ENCODE data around the gene SCN1A.
"Not testable (repeated sequence)": the region's sequence is repeated elsewhere in the genome, so short reads cannot be mapped to it uniquely, and the experiment has no call there.

The SCN1A gene

GRCh38 chr2:166135152-166135848, 7.5 kb upstream of the SCN1A start:
- no peak for DNase-seq

DNA sequence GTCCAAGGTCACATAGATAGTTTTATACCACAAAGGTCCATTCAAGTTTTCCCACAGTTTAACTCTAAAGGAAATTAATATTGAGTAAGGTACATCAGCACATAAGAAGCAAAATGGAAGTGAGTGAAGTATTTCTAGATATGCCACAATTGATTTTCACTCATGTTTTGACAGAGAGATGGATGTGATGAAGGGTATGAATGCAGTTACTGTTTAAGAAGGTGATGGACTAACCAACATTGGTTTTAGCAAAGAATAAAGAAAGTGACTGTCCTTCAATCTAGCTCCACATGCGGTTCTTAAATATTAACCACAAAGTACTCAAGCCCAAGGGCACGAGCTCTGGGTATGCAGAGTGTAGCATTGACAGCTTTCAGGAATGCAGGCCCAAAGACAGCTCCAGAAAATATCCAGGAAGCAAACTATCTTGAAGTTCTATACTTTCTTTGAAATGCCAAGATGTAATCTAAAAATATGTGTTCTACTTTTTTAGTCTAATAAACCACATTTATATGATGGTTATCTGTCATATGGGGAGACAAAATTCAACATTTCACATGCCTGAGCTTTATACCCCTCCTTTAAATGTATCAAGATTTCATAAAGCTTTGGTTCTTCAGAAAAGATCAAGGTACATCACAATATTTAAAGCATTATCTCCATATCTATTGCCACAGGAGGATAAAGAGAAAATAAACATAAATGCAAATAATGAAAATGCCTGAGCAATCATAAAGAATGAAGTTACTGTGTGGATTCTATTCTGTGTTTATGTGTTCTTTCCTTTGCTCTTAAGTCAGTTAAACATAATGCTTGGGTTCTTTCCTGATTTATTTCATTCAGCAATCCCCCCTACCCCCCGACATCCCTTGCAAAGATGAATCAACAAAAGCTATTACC, 6.7 kb upstream of the SCN1A start:
- DNase-seq, result no peak

- DNase-seq, result no peak
These were observed 5.8 kb upstream of the SCN1A start for GRCh38 chr2:166133653-166134052.

- no peak for DNase-seq
These were observed 311 bp upstream of the SCN1A start for GRCh38 chr2:166128156-166128505.

- no peak for DNase-seq
These were observed 1.7 kb downstream of the SCN1A start for GRCh38 chr2:166126007-166126639.

DNA sequence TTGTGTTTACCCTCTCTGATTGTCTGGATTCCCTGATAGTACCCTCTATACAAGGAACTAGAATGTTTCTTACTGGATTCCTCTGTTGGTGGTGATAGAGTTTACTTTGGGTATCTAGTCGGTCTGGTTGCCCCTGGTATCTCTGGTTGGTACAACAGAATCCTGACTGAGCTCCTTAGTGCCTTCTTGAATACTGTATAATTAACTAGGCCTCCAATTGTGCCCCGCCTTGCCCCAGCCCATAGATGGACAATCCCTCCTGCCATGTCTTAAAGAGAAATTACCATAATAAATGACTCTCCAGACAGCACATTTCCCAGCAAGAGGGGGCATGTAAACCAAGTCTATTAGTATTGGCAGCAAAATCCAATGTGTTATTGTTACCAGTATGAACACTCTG, 2.3 kb downstream of the SCN1A start:
- no peak for DNase-seq

DNA sequence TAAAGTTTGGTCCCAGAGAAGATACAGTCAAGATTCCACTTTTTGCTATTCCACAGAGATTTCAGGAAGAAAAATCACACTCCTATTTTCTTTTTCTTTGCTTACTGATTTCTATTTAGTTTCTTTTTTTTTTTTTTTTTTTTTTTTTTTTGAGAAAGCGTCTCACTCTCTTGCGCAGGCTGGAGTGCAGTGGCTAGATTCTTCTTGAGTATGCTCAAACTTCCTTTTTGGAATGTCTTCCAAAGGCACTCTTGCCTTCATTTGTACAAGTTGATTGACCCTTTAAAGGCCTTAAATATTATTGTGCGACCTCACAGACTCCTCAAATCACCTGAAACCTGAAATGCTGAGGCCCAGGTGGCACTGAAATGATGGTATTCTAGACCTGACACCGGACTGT, 9.6 kb downstream of the SCN1A start:
- no peak for DNase-seq

DNA sequence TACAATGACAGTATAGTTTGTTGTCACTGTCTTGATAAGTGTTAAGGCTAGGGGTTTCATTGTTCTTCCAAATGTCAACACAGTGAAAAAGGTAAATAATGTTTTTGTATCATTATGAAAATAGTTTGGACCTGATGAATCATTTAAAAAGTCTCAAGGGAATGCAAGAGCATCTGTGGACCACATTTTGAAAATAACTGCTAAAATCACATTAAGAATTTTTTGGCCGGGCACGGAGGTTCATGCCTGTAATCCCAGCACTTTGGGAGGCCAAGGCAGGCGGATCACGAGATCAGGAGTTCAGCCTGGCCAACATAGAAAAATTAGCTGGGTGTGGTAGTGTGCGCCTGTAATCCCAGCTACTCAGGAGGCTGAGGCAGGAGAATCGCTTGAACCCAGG, 10.3 kb downstream of the SCN1A start:
- DNase-seq, result no peak

DNA sequence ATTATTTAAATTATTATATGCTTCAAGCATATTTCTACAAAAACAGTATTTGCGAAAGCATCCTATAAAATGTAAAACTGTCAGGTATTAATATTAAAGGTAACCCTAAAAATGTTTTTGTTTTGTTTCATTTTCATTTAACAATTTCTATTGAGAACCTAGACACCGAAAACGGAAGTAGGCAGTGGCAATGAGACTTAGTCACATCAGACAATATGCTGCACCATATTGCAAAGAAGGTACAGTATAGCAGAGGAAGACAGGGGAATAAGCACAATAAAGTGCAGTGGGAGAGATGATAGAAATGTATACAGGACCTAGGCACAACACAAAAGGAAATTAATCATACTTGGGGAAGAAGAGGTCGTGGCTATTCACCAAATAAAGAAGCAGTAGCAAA, 12.2 kb downstream of the SCN1A start:
- no peak for DNase-seq

DNA sequence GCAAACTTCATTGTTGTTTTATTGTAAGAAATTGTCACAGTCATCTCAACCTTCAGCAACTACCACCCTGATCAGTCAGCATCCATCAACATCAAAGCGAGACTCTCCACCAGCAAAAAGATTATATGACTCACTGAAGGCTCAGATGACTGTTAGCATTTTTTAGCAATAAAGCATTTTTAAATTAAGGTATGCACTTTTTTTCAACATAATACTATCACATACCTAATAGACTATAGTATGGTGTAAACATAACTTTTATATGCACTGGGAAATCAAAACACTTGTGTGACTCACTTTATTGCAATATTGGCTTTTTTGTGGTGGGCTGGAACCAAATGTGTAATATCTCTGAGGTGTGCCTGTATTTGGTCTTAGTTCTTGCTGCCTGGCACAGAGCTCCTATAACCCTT, 15.6 kb downstream of the SCN1A start:
- no peak for DNase-seq

GRCh38 chr2:166106431-166107015, 21.3 kb downstream of the SCN1A start:
- DNase-seq, result peak; percentile 54

- no peak for DNase-seq
These were observed 23.0 kb downstream of the SCN1A start for GRCh38 chr2:166104773-166105172.

DNA sequence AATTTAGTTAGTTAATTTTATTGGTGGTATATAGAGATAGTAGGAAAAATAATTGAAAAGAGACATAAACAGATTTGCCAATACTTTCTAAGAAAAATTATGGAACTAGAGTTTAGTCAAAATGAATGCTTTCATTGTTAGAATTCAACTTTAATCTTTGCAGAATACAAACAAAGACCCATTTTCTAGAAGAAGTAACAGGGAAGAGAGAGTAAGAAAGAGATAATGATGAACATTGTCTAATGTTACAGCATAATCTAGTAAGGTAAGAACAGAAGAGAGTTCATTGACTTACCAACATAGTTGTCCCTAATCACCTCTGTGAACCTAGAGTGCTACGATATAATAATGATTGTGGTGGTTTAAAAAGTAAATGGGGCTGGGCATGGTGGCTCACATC, 23.7 kb downstream of the SCN1A start:
- DNase-seq, result no peak

DNA sequence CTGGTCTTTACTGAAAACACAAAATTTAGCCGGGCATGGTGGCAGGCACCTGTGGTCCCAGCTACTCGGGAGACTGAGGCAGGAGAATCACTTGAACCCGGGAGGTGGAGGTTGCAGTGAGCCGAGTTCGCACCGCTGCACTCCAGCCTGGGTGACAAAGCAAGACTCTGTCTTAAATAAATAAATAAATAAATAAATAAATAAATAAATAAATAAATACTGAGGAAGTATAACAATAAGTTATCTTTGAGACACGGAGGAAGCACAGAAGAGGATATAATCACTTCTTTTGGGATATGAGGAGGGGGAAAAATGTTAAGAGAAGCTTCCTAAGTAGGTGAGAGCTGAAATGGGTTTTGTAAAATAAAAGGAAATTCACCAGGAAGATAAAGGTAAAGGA, 24.5 kb downstream of the SCN1A start:
- DNase-seq, result not testable (repeated sequence)

DNA sequence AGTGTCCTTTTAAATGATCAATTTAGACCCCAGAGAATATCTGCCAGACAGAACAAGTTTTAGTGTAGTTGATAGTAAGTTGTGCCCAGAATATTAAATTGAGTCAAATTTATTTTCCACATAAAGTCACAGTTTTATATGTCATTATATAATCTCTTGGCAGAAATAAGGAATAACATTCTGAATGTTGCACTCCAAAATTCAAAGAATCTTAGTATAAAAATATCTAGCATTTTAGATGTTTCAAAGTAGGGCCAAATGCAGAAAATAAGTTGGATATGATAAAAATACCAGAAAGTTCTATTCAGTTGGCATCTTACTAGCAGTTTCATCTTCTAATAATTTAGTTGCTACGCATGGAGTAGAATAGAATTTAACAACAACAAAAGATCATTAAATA, 33.5 kb downstream of the SCN1A start:
- no peak for DNase-seq

- no peak for DNase-seq
These were observed 34.9 kb downstream of the SCN1A start for GRCh38 chr2:166092889-166093288.

DNA sequence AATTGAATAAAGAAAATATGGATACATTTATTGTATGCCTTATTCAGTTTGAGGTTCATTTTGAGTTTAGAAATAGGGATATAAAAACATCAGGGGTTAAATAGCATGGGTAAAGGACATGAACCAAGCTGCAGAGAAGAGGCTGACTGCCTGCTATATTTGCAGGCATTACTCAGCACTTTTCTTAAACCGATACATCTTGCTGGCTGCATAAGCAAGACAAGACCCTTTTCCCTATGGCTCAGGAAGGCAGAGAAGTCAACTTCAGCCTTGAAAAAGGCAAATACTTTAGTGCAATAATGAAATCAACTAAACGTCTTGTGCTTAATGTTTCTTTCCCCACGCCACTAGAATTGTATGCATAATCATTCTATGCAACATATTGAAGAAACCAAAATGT, 36.4 kb downstream of the SCN1A start:
- DNase-seq, result no peak

DNA sequence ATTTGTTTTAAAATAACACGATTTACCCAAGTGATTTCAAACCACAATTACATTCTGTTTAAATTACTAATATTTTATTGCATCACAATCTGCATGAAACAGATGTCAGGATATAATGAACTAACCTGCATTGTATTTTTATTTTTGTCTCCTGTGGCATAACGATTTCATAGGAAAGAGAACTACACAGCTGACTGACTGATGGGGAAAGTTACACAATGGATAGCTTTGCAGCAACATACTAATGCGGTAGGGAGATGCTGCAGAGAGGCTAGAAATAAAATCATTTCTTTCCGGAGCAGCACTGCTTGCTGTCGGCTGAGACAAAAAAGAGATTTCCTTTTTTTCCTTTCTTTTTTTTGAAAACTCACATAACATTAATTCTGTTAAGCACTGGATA, 36.9 kb downstream of the SCN1A start:
- DNase-seq, result no peak

DNA sequence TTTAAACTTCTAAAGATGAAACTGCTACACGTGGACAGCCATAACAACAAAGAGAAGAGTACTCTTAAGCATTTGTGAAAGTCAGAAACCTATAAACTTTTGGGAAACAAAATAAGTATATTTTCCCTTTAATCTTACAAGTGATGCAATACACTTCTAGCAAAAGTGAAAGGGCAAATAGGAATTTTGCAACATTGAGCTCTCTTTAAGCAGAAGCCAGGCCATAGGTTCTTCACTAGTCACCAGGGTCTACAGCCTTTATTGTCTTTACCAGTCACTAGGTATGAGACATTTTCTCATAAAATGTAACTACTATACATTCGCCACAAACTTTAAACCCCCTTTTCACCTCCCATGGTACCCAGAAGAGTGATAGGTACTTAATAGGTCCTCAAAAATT, 37.5 kb downstream of the SCN1A start:
- DNase-seq, result no peak

DNA sequence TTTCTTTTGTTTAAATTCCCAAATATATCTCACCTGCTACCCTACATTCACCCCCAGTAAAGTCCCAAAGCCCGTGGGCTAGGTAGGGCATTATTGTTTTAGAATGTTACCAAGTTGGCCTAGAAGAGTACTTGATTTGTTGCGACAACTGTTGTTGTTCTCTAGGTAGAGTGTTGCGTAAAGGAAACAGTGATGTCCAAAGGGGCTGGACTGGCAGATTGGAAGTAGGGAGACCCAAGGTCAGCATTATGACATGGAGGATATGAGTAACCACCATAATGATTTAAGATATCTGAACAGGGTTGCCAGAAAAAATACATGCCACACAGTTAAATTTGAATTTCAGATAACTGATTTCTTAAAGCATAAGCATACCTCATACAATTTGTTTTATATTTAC, 39.2 kb downstream of the SCN1A start:
- no peak for DNase-seq

GRCh38 chr2:166084301-166084700, 43.5 kb downstream of the SCN1A start:
- DNase-seq, result no peak

DNA sequence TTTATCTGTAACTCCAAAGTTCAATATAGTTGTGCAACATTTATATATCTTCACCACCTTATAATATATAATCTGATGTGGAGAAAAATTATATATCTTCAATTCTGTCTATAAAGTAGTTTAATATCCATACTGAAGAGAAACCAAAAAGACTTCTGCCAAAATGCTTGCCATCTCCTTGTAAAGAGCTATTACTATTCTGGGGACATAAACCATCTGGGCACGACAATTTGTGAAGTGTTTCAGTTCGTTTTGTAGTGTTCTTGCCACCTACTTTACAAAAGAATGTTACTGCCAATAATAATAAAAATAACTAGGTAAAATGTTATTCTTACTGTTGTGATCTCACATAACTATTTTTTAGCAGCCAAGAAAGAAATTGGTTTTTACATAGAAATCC, 45.1 kb downstream of the SCN1A start:
- no peak for DNase-seq

GRCh38 chr2:166081852-166082251, 46.0 kb downstream of the SCN1A start:
- DNase-seq, result no peak
